ENCODE data around the gene INAFM2. TPM values are rescaled to one million over a fixed set of nuclear protein-coding genes. Genes with fewer than 3 reads are reported as not detected.
A peak's percentile ranks its signal among the peaks of the same experiment; 100 is the strongest.

The INAFM2 gene
- total RNA-seq, 1 experiment from 2014 or later = 8.8 TPM

GRCh38 chr15:40275523-40275922, 48.0 kb upstream of the INAFM2 start:
- Histone ChIP-seq H3K4me1 (ENCODE audit: control insufficient read depth in 1 of 2, insufficient read depth in 2 of 2, low read length in 2 of 2) (peaks cover 0 to 3% of the 10 kb centered on the region in 2 experiments; a peak in 1 of 4 replicates), H3K79me2 (ENCODE audit: insufficient read depth, low read length) (no peaks in the 10 kb centered on the region), H3K9ac (ENCODE audit: low read length) (no peak overlapping the region), H2AFZ (ENCODE audit: low read depth, low read length, poor library complexity, severe bottlenecking) (no peak overlapping the region), H3K9me2 (ENCODE audit: insufficient read depth) (no peaks in the 10 kb centered on the region), H3K36me3 (ENCODE audit: control insufficient read depth in 1 of 2, insufficient read depth in 2 of 2, low read length in 2 of 2) (no peaks in the 10 kb centered on the region; a peak in 1 of 4 replicates), H3K27ac (ENCODE audit: low read depth, low read length) (no peak overlapping the region), H3K4me2 (ENCODE audit: low read length) (no peak overlapping the region), H3K9me3 (ENCODE audit: control insufficient read depth in 1 of 2, insufficient read depth in 1 of 2, low read depth in 1 of 2, low read length in 2 of 2) (no peaks in the 10 kb centered on the region), H4K20me1 (ENCODE audit: insufficient read depth) (no peaks in the 10 kb centered on the region), H3K4me3 (replicated peaks in 1 of 2; ENCODE audit: low read depth in 1 of 2, low read length in 2 of 2) (no peak overlapping the region), H3K27me3 (ENCODE audit: insufficient read depth, low read length) (no peaks in the 10 kb centered on the region)
- ATAC-seq (no peak), DNase-seq (ENCODE audit: low read depth, low spot score) (no peak)
- intact Hi-C loops (cut with micrococcal nuclease) = loop anchor here (10.0 kb wide), 1 partner anchor 491 kb away; the partner anchor contains the start of gene FSIP1
- TSS peak; percentile 18 for BruUV-seq (replicated peaks)
- CTCF ChIA-PET = interaction anchor here (1.3 to 6.6 kb wide), 5 partner anchors 15 to 229 kb away, joined by 5 to 194 read pairs (median 44); partner anchors contain the start of gene CCDC9B
- no peak for TF ChIP-seq ATF3 (IDR thresholded peaks at IDR 0.05)
- no peak for TF ChIP-seq EGR1 (IDR thresholded peaks at IDR 0.05; ENCODE audit: low read depth)
- no peak for TF ChIP-seq TCF7L2 (IDR thresholded peaks at IDR 0.05; ENCODE audit: borderline replicate concordance, extremely low read depth, insufficient read depth, insufficient read length)
- no peak for TF ChIP-seq POLR2AphosphoS5 (IDR thresholded peaks at IDR 0.05; ENCODE audit: low read depth, low read length)
- TF ChIP-seq EZH2phosphoT487 (IDR thresholded peaks at IDR 0.05; ENCODE audit: borderline replicate concordance) = no peak
- TF ChIP-seq ELF1 (IDR thresholded peaks at IDR 0.05; ENCODE audit: borderline replicate concordance, low read depth) = no peak
- no peak for TF ChIP-seq CEBPB (IDR thresholded peaks at IDR 0.05; ENCODE audit: low read depth)
- TF ChIP-seq RAD21 (IDR thresholded peaks at IDR 0.05; ENCODE audit: low read depth) = no peak
- TF ChIP-seq JUND (IDR thresholded peaks at IDR 0.05) = no peak
- TF ChIP-seq MAX (IDR thresholded peaks at IDR 0.05) = no peak
- POLR2A ChIA-PET = no interaction called here
- RAD21 ChIA-PET (ENCODE audit: low non-redundant PET in 1 of 2, low total read pairs in 2 of 2, uncharacterized antibody in 2 of 2, unreplicated experiment in 2 of 2) = interaction anchor here in 1 of 2 experiments (3.4 kb wide), 1 partner anchor 58 kb away, joined by 19 read pairs; no protein-coding TSS in a partner anchor

GRCh38 chr15:40275954-40276353, 47.5 kb upstream of the INAFM2 start:
- DNase-seq (ENCODE audit: low read depth, low spot score) (no peak), ATAC-seq (no peak)
- no peaks in the 10 kb centered on the region for H4K20me1 ChIP-seq (ENCODE audit: insufficient read depth)
- no peak overlapping the region for H2AFZ ChIP-seq (ENCODE audit: low read depth, low read length, poor library complexity, severe bottlenecking)
- CTCF ChIA-PET = interaction anchor here (5.6 to 6.6 kb wide), 2 partner anchors 58 to 63 kb away, joined by 44 to 194 read pairs; partner anchors contain the start of gene CCDC9B
- no peaks in the 10 kb centered on the region for H3K9me3 ChIP-seq (ENCODE audit: control insufficient read depth in 1 of 2, insufficient read depth in 1 of 2, low read depth in 1 of 2, low read length in 2 of 2)
- no peak overlapping the region for H3K9ac ChIP-seq (ENCODE audit: low read length)
- peaks cover 0 to 3% of the 10 kb centered on the region in 2 experiments; a peak in 1 of 4 replicates for H3K4me1 ChIP-seq (ENCODE audit: control insufficient read depth in 1 of 2, insufficient read depth in 2 of 2, low read length in 2 of 2)
- no TSS peak for BruUV-seq (replicated peaks)
- TF ChIP-seq ELF1 (IDR thresholded peaks at IDR 0.05; ENCODE audit: borderline replicate concordance, low read depth) (no peak), TCF7L2 (IDR thresholded peaks at IDR 0.05; ENCODE audit: borderline replicate concordance, extremely low read depth, insufficient read depth, insufficient read length) (no peak)
- RAD21 ChIA-PET (ENCODE audit: low non-redundant PET in 1 of 2, low total read pairs in 2 of 2, uncharacterized antibody in 2 of 2, unreplicated experiment in 2 of 2) = no interaction called here
- no peaks in the 10 kb centered on the region for H3K27me3 ChIP-seq (ENCODE audit: insufficient read depth, low read length)
- no peaks in the 10 kb centered on the region for H3K79me2 ChIP-seq (ENCODE audit: insufficient read depth, low read length)
- no peaks in the 10 kb centered on the region; a peak in 1 of 4 replicates for H3K36me3 ChIP-seq (ENCODE audit: control insufficient read depth in 1 of 2, insufficient read depth in 2 of 2, low read length in 2 of 2)
- POLR2A ChIA-PET = no interaction called here
- no peaks in the 10 kb centered on the region for H3K9me2 ChIP-seq (ENCODE audit: insufficient read depth)
- intact Hi-C loops (cut with micrococcal nuclease) = loop anchor here (10.0 kb wide), 1 partner anchor 491 kb away; the partner anchor contains the start of gene FSIP1
- no peak overlapping the region for H3K4me3 ChIP-seq (replicated peaks in 1 of 2; ENCODE audit: low read depth in 1 of 2, low read length in 2 of 2)
- no peak overlapping the region for H3K4me2 ChIP-seq (ENCODE audit: low read length)
- no peak overlapping the region for H3K27ac ChIP-seq (ENCODE audit: low read depth, low read length)

Data from HCT116 (cell line).